H1 (cell line): ENCODE results near the gene UBQLNL. TPM values are rescaled to one million over a fixed set of nuclear protein-coding genes. Genes with fewer than 3 reads are reported as not detected.

Source experiments
- NANOG ChIP-seq: IDR thresholded peaks from 2 replicates; pipeline ENCODE4 v1.6.1; 2011; ENCODE audit warnings: low read length, low read depth, mild to moderate bottlenecking, inconsistent platforms; ENCODE audit not compliant: insufficient read depth, poor library complexity, severe bottlenecking
- POLR2AphosphoS5 ChIP-seq: IDR thresholded peaks from 2 replicates; pipeline ENCODE4 v1.6.1; 2011; ENCODE audit warnings: low read depth, low read length
- RAD21 ChIP-seq, 2 experiments: IDR thresholded peaks in 1 of 2; conservative IDR thresholded peaks in 1 of 2; 2 replicates each; pipeline ENCODE4 v1.6.1; 2011; ENCODE audit warnings: low read depth in 2 of 2, low read length in 2 of 2, improper control_type of control experiment in 1 of 2, inconsistent platforms in 1 of 2, mild to moderate bottlenecking in 1 of 2, moderate library complexity in 1 of 2
- SIX5 ChIP-seq: IDR thresholded peaks from 2 replicates; pipeline ENCODE4 v1.6.1; 2011; ENCODE audit warnings: mild to moderate bottlenecking, low read depth, low read length
- SRF ChIP-seq: IDR thresholded peaks from 2 replicates; pipeline ENCODE4 v1.6.1; 2011; ENCODE audit warnings: mild to moderate bottlenecking, low read depth, low read length, moderate library complexity
- TBP ChIP-seq: IDR thresholded peaks from 2 replicates; pipeline ENCODE4 v1.6.1; 2011; ENCODE audit warnings: low read depth, low read length, improper control_type of control experiment
- polyA plus RNA-seq, 7 experiments: library from polyadenylated mRNA; depleted of rRNA in 3 of 7; stranded (reverse) in 5 of 7; unstranded in 2 of 7; fragments of >200 nt in 5 of 7; fragments of 200-250 nt in 2 of 7; gene quantifications; 1 replicate in 5 of 7; 2 replicates in 1 of 7; 4 replicates in 1 of 7; pipeline versions ENCODE4 v1.2.1 to v1.2.3, GENCODE V29; 2011 to 2013; ENCODE audit warnings: missing spikeins in 2 of 7, mixed read lengths in 2 of 7
- total RNA-seq: library from RNA; stranded (reverse); fragmentation: NEBNext Ultra II Directional; extraction: Animal tissue kit (Norgen Biotek cat#: 25700); gene quantifications from 2 replicates; pipeline ENCODE4 v1.2.1, GENCODE V29; 2021

The UBQLNL gene
- total and polyA plus RNA-seq, 2 of the 8 experiments (the other 6 are each of a cell fraction or from before 2014, with no cell fraction given) = 0.35 TPM; not detected in 1

DNA sequence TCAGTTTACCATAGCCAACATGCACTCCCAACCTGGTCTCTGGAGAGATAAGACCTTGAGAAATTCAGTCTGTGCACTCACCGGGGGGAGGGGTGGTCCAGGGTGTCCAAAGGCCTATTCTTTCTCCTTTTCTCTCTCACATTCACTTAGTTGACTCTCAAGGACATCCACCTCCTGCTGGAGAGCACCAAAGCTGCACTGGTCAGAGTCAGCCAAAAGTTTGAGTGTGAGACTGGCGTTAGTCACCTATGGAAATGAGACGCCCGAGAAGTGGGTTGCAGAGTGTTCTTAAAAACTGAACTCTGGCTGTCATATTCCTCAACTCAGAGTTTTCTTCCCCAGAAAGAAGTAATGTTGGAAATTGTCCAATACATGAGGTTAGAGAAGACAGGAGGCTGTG is 5.0 kb upstream of the UBQLNL start (continued):
- no peak for TF ChIP-seq NANOG
- no peak for TF ChIP-seq SIX5
- no peak for TF ChIP-seq TBP
- no peak for TF ChIP-seq SRF
- no peak for TF ChIP-seq RAD21 (IDR thresholded peaks at IDR 0.05 in 1 of 2, conservative IDR thresholded peaks at IDR 0.05 in 1 of 2; ENCODE audit: low read depth in 2 of 2, low read length in 2 of 2)
- no peak for TF ChIP-seq POLR2AphosphoS5
